NCI-H2196 treated with DMSO at 0.1 percent for 48 hours (cell line): ENCODE results near the gene SLC26A11.
"Not testable (repeated sequence)": the region's sequence is repeated elsewhere in the genome, so short reads cannot be mapped to it uniquely, and the experiment has no call there.

Experiments
- DNase-seq: peaks from one replicate; lab custom pipeline; 2025; ENCODE audit not compliant: unreplicated experiment; lab: John Stamatoyannopoulos, UW

SLC26A11 gene

GRCh38 chr17:80260069-80260535 lies 39.9 kb downstream of the SLC26A11 start:
- DNase-seq = peak; percentile 75

GRCh38 chr17:80260791-80261158 lies 40.5 kb downstream of the SLC26A11 start, which contains the start of gene RNF213:
RNF213 (plus strand) TSS chr17:80260852; CDS start chr17:80263682, 2,830 bp downstream.
- DNase-seq = peak; percentile 32

GRCh38 chr17:80261159-80261894 lies 41.1 kb downstream of the SLC26A11 start:
- DNase-seq = peak; percentile 84

- DNase-seq = no peak
Observed at GRCh38 chr17:80261895-80262279, 41.7 kb downstream of the SLC26A11 start.

- DNase-seq = peak; percentile 25
Observed at GRCh38 chr17:80262291-80262690, 42.1 kb downstream of the SLC26A11 start.

GRCh38 chr17:80262775-80263244 lies 42.6 kb downstream of the SLC26A11 start:
- no peak for DNase-seq

- DNase-seq = peak; percentile 95
Observed at GRCh38 chr17:80263253-80264204, 43.3 kb downstream of the SLC26A11 start.

- DNase-seq = no peak
Observed at GRCh38 chr17:80264205-80265075, 44.2 kb downstream of the SLC26A11 start.

GRCh38 chr17:80265205-80266068 lies 45.2 kb downstream of the SLC26A11 start:
- no peak for DNase-seq

GRCh38 chr17:80267391-80267790 lies 47.2 kb downstream of the SLC26A11 start:
- no peak for DNase-seq

GRCh38 chr17:80268427-80268826 lies 48.2 kb downstream of the SLC26A11 start:
- DNase-seq = no peak

- DNase-seq = no peak
Observed at GRCh38 chr17:80269405-80269807, 49.2 kb downstream of the SLC26A11 start.

- DNase-seq = no peak
Observed at GRCh38 chr17:80270104-80270503, 49.9 kb downstream of the SLC26A11 start.

- DNase-seq = peak; percentile 21
Observed at GRCh38 chr17:80270836-80271235, 50.6 kb downstream of the SLC26A11 start.

GRCh38 chr17:80272366-80272765 lies 52.1 kb downstream of the SLC26A11 start:
- DNase-seq = no peak

GRCh38 chr17:80274331-80274730 lies 54.1 kb downstream of the SLC26A11 start:
- no peak for DNase-seq

- no peak for DNase-seq
Observed at GRCh38 chr17:80274871-80275449, 54.7 kb downstream of the SLC26A11 start.

GRCh38 chr17:80275857-80276256 lies 55.6 kb downstream of the SLC26A11 start:
- not testable (repeated sequence) for DNase-seq
